Psoas muscle (tissue), 8 donors: Measurements from ENCODE around the gene TTC13. TPM values are rescaled to one million over a fixed set of nuclear protein-coding genes. Genes with fewer than 3 reads are reported as not detected.

Experiments
- ATAC-seq, 4 donors: fragments of 200-7000 bp; cut with Tn5 transposase; one replicate each; pipeline ENCODE4 v1.9.1; 2020; ENCODE audit warnings: moderate library complexity in 3 of 4, mild to moderate bottlenecking in 2 of 4
- DNase-seq, 2 donors: peaks; one replicate each; pipeline ENCODE4 v3.0.0-alpha.2; 2020
- H3K27ac ChIP-seq: fragments of 200-600 bp; one replicate; pipeline ENCODE4 v1.8.0; 2022
- H3K27me3 ChIP-seq, 3 donors: fragments of 200-600 bp in 1 of 3; one replicate each; pipeline versions ENCODE4 v1.6.1 to v1.8.0; 2013 to 2022; ENCODE audit warnings: low read length in 2 of 3, mild to moderate bottlenecking in 2 of 3, moderate library complexity in 1 of 3; ENCODE audit not compliant: insufficient read depth in 3 of 3
- H3K36me3 ChIP-seq, 2 donors: fragments of 200-600 bp in 1 of 2; one replicate each; pipeline versions ENCODE4 v1.6.1 to v1.8.0; 2013 to 2022; ENCODE audit warnings: low read depth in 1 of 2, mild to moderate bottlenecking in 1 of 2, moderate library complexity in 1 of 2; ENCODE audit not compliant: insufficient read depth in 1 of 2
- H3K4me1 ChIP-seq: fragments of 200-600 bp; one replicate; pipeline ENCODE4 v1.8.0; 2022
- H3K4me3 ChIP-seq: fragments of 200-600 bp; one replicate; pipeline ENCODE4 v1.8.0; 2022; ENCODE audit warnings: mild to moderate bottlenecking
- H3K9me3 ChIP-seq: fragments of 200-600 bp; one replicate; pipeline ENCODE4 v1.8.0; 2022
- CTCF ChIP-seq: fragments of 200-600 bp; IDR thresholded peaks from one replicate; pipeline ENCODE4 v1.8.0; 2022; ENCODE audit warnings: antibody characterized with exemption
- WGBS, 3 donors: extraction: QIAGEN DNeasy Blood & Tissue Kit; methylation state at CpG; one replicate each; pipeline versions ENCODE4 v1.1.6 to v1.1.7; 2013; 5-methylcytosine and 5-hydroxymethylcytosine counted together
- intact Hi-C, 2 donors: fragments of 100-400 bp; cut with DNase I; formaldehyde crosslinking; loops; one replicate each; pipeline versions ENCODE4 v1.11.0 to v1.14.2; 2022
- polyA plus RNA-seq, 3 donors: library from polyadenylated mRNA; stranded (reverse); fragments of 200-250 nt; gene quantifications; one replicate each; pipeline ENCODE4 v1.2.3, GENCODE V29; 2013
- total RNA-seq, 4 donors: library from RNA; stranded (reverse); fragmentation: NEBNext Ultra II Directional in 2 of 4; extraction: Animal tissue kit (Norgen Biotek cat#: 25700) in 2 of 4; gene quantifications; one replicate each; pipeline versions ENCODE4 v1.2.1 to v1.2.4, GENCODE V29; 2021 to 2023
- donor health status: healthy with polysubstance abuse.
- donor health status: DM: no; HTN: no; CAD: no; lungs with moderate emphysema.
- donor health status: Bipolar disorder and iron deficiency.
- donor health status: healthy.
- donor health status: DM: yes; HTN: yes; CAD: no.
- donor health status: DM: no; HTN: no; CAD: no.
- donor health status: DM: no; HTN: no; CAD: no.
- donor health status: DM: yes; HTN: yes; CAD: no.

The TTC13 gene
- total and polyA plus RNA-seq, 7 donors: 7.6 to 24.2 (median 11.2) TPM

GRCh38 chr1:231019711-231020110, 41.0 kb upstream of the TTC13 start:
- Histone ChIP-seq H3K9me3 (no peaks in the 10 kb centered on the region), H3K27me3 (peaks cover 0 to 6% (median 0%) of the 10 kb centered on the region in 3 donors), H3K27ac (no peak overlapping the region), H3K4me3 (no peak overlapping the region), H3K4me1 (no peaks in the 10 kb centered on the region), H3K36me3 (no peaks in the 10 kb centered on the region)
- no peak for DNase-seq
- ATAC-seq: no peak
- WGBS, 3 donors: 74 to 83% (median 78%) methylated on average over 14 of the region's 14 CpGs
- intact Hi-C loops: no loop called here
- no peak for TF ChIP-seq CTCF

GRCh38 chr1:231016966-231017365, 38.3 kb upstream of the TTC13 start:
- Histone ChIP-seq H3K36me3 (no peaks in the 10 kb centered on the region), H3K27ac (no peak overlapping the region), H3K4me1 (no peaks in the 10 kb centered on the region), H3K9me3 (no peaks in the 10 kb centered on the region), H3K27me3 (peaks cover 0 to 6% (median 0%) of the 10 kb centered on the region in 3 donors), H3K4me3 (no peak overlapping the region)
- intact Hi-C loops: no loop called here
- 88 to 92% (median 90%) methylated on average over 5 of the region's 5 CpGs for WGBS, 3 donors
- no peak for TF ChIP-seq CTCF
- ATAC-seq (no peak), DNase-seq (no peak)

- 92 to 94% (median 94%) methylated on average over 6 of the region's 6 CpGs for WGBS, 3 donors
These were observed 37.6 kb upstream of the TTC13 start for GRCh38 chr1:231016234-231016633.

GRCh38 chr1:231013391-231014015, 34.8 kb upstream of the TTC13 start:
- Histone ChIP-seq H3K4me1 (no peaks in the 10 kb centered on the region), H3K4me3 (no peak overlapping the region), H3K9me3 (no peaks in the 10 kb centered on the region), H3K27me3 (no peaks in the 10 kb centered on the region), H3K36me3 (no peaks in the 10 kb centered on the region), H3K27ac (no peak overlapping the region)
- ATAC-seq (no peak), DNase-seq (no peak)
- TF ChIP-seq CTCF: no peak
- intact Hi-C loops: no loop called here
- WGBS, 3 donors: 79 to 92% (median 85%) methylated on average over 3 of the region's 3 CpGs

More at GRCh38 chr1:231016234-231016633, 37.6 kb upstream of the TTC13 start:
- DNase-seq (no peak), ATAC-seq (no peak)
- H3K4me1 ChIP-seq: no peaks in the 10 kb centered on the region
- TF ChIP-seq CTCF: no peak
- intact Hi-C loops: no loop called here
- no peaks in the 10 kb centered on the region for H3K36me3 ChIP-seq
- H3K4me3 ChIP-seq: no peak overlapping the region
- H3K27ac ChIP-seq: no peak overlapping the region
- no peaks in the 10 kb centered on the region for H3K9me3 ChIP-seq
- peaks cover 0 to 6% (median 0%) of the 10 kb centered on the region in 3 donors for H3K27me3 ChIP-seq

GRCh38 chr1:231011963-231012362, 33.3 kb upstream of the TTC13 start:
- Histone ChIP-seq H3K27me3 (no peaks in the 10 kb centered on the region), H3K9me3 (peaks cover 9% of the 10 kb centered on the region), H3K4me1 (no peaks in the 10 kb centered on the region), H3K36me3 (no peaks in the 10 kb centered on the region), H3K27ac (no peak overlapping the region), H3K4me3 (no peak overlapping the region)
- TF ChIP-seq CTCF: no peak
- intact Hi-C loops: no loop called here
- ATAC-seq (no peak), DNase-seq (no peak)
- WGBS, 3 donors: 84 to 97% (median 85%) methylated on average over 5 of the region's 5 CpGs
